Sigmoid colon (tissue), 7 donors: ENCODE measurements around the gene ZBTB5. TPM values are rescaled to one million over a fixed set of nuclear protein-coding genes. Genes with fewer than 3 reads are reported as not detected.
"Not testable (repeated sequence)": the region's sequence is repeated elsewhere in the genome, so short reads cannot be mapped to it uniquely, and the experiment has no call there.

Experiments used
- DNase-seq: peaks from one replicate; pipeline ENCODE4 v3.0.0-alpha.2; 2019
- H3K27ac ChIP-seq, 4 donors: fragments of 200-600 bp; sonication (generic); one replicate each; pipeline ENCODE4 v1.5.1; 2016 to 2019; ENCODE audit warnings: mild to moderate bottlenecking in 1 of 4
- H3K27me3 ChIP-seq, 3 donors: fragments of 200-600 bp; sonication (generic); one replicate each; pipeline ENCODE4 v1.5.1; 2019; ENCODE audit warnings: mild to moderate bottlenecking in 1 of 3
- H3K36me3 ChIP-seq, 4 donors: fragments of 200-600 bp; sonication (generic); one replicate each; pipeline ENCODE4 v1.5.1; 2016 to 2019
- H3K4me1 ChIP-seq, 4 donors: fragments of 200-600 bp; sonication (generic); one replicate each; pipeline ENCODE4 v1.5.1; 2017 to 2019
- H3K4me3 ChIP-seq, 4 donors: fragments of 200-600 bp; sonication (generic); one replicate each; pipeline ENCODE4 v1.5.1; 2017 to 2019; ENCODE audit warnings: mild to moderate bottlenecking in 2 of 4, moderate library complexity in 1 of 4
- H3K9me3 ChIP-seq, 4 donors: fragments of 200-600 bp in 3 of 4; sonication (generic) in 3 of 4; one replicate each; pipeline versions ENCODE4 v1.5.1 to v1.6.1; 2013 to 2019
- EP300 ChIP-seq, 4 donors: sonication (generic); formaldehyde crosslinking; IDR thresholded peaks; one replicate each; pipeline ENCODE4 v1.6.1; 2017; ENCODE audit warnings: antibody characterized with exemption in 4 of 4
- POLR2A ChIP-seq, 2 donors: fragments of 450-650 bp; IDR thresholded peaks; one replicate each; pipeline ENCODE4 v1.6.1; 2016; ENCODE audit warnings: antibody characterized with exemption in 2 of 2, mild to moderate bottlenecking in 2 of 2, moderate library complexity in 2 of 2
- POLR2AphosphoS5 ChIP-seq, 4 donors: sonication (generic); formaldehyde crosslinking; IDR thresholded peaks; one replicate each; pipeline ENCODE4 v1.6.1; 2017; ENCODE audit warnings: antibody characterized with exemption in 4 of 4
- WGBS, 2 donors: extraction: QIAGEN DNeasy Blood & Tissue Kit; methylation state at CpG; one replicate each; pipeline ENCODE4 v1.1.7; 2013; 5-methylcytosine and 5-hydroxymethylcytosine counted together
- intact Hi-C: fragments of 100-400 bp; cut with DNase I; formaldehyde crosslinking; loops from one replicate; pipeline ENCODE4 v1.15.1; 2023
- polyA plus RNA-seq, 3 donors: library from polyadenylated mRNA; stranded (reverse); fragments of 200-250 nt; gene quantifications; one replicate each; pipeline ENCODE4 v1.2.3, GENCODE V29; 2013
- total RNA-seq, 4 donors: library from RNA; depleted of rRNA; stranded (reverse); fragments of >200 nt; gene quantifications; one replicate each; pipeline ENCODE4 v1.1.0, GENCODE V29; 2016
- TF ChIP-seq, protein P1 (sequence below), 4 experiments: fragments of 450-650 bp in 3 of 4; fragments of 200-600 bp in 1 of 4; IDR thresholded peaks; one replicate each; pipeline ENCODE4 v1.5.1; 2016 to 2019; ENCODE audit warnings: antibody characterized with exemption in 4 of 4, mild to moderate bottlenecking in 3 of 4, moderate library complexity in 2 of 4
- donor health status: healthy with polysubstance abuse.
- donor health status: Bipolar disorder and iron deficiency.
- donor health status: healthy.

Gene ZBTB5
- total and polyA plus RNA-seq, 7 donors = 3.6 to 11.1 (median 7.7) TPM

DNA sequence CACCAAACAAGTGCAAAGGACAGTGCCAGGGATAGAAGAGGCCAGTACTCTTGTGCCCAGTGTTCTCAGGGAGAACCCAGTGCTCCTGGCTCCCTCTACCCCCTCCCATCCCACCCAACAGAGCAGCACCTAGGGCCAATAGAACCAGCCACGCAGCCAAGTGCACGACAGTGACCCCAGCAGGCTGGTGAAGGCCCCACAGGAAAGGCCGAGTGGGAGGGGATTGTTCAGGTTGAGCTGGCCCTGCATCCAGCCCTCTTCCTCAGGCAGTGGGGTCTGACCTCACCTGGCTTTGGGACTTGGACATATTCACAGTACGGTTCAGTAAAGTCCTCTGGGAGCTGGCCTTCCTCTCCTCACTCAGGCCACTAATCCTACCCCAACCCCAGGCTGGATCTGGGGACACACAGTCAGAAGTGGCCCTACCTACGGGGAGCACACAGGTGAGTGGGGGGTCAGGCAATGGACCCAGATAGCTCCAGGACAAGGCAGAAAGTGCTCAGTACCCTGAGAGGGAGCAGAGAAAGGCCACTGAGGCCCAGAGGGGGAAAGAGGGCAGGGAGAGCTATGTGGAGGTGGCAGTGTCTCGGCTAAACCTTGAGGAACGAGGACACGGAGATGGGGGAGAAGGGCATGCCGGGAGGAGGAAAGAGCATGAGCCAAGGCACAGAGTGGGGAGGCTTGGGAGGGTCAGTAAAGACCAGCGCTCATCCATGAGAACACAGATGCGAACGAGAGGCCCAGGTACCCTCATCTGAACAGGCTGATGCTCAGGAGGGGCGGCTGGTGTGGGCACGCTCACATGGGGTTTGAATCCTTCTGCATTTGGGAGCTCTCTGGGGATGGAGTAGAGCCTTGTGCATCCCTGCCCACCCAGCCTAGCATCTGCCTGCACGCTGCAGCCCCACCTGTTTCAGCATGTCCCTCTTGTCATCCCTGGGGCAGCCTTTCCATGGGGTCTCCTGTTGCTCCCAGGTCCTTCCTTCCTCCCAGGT lies 46.1 kb upstream of the ZBTB5 start:
- H3K36me3 ChIP-seq = peaks cover 0 to 81% (median 13%) of the 10 kb centered on the region in 4 donors
- WGBS, 2 donors = 88 to 93% methylated on average over 15 of the region's 15 CpGs
- intact Hi-C loops = no loop called here
- no peaks in the 10 kb centered on the region for H3K9me3 ChIP-seq
- no peak overlapping the region for H3K4me3 ChIP-seq
- H3K4me1 ChIP-seq = no peaks in the 10 kb centered on the region
- TF ChIP-seq POLR2AphosphoS5 (IDR thresholded peaks at IDR 0.05) (no peak), EP300 (IDR thresholded peaks at IDR 0.05) (no peak), POLR2A (IDR thresholded peaks at IDR 0.05) (no peak)
- TF ChIP-seq, protein P1, sequence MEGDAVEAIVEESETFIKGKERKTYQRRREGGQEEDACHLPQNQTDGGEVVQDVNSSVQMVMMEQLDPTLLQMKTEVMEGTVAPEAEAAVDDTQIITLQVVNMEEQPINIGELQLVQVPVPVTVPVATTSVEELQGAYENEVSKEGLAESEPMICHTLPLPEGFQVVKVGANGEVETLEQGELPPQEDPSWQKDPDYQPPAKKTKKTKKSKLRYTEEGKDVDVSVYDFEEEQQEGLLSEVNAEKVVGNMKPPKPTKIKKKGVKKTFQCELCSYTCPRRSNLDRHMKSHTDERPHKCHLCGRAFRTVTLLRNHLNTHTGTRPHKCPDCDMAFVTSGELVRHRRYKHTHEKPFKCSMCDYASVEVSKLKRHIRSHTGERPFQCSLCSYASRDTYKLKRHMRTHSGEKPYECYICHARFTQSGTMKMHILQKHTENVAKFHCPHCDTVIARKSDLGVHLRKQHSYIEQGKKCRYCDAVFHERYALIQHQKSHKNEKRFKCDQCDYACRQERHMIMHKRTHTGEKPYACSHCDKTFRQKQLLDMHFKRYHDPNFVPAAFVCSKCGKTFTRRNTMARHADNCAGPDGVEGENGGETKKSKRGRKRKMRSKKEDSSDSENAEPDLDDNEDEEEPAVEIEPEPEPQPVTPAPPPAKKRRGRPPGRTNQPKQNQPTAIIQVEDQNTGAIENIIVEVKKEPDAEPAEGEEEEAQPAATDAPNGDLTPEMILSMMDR (IDR thresholded peaks at IDR 0.05) = no peak
- H3K27me3 ChIP-seq = no peaks in the 10 kb centered on the region
- no peak for DNase-seq
- no peak overlapping the region for H3K27ac ChIP-seq

- H3K27ac ChIP-seq, intact Hi-C loops, H3K9me3 ChIP-seq, H3K4me3 ChIP-seq, H3K4me1 ChIP-seq, H3K27me3 ChIP-seq, DNase-seq: not testable (repeated sequence)
- H3K36me3 ChIP-seq = peaks cover 0 to 76% (median 13%) of the 10 kb centered on the region in 4 donors
- 92% methylated on average over 5 of the region's 5 CpGs for WGBS, 2 donors
Measured at GRCh38 chr9:37510053-37510452, 44.8 kb upstream of the ZBTB5 start.

- intact Hi-C loops = no loop called here
- no peaks in the 10 kb centered on the region for H3K9me3 ChIP-seq
- H3K27me3 ChIP-seq = no peaks in the 10 kb centered on the region
- no peak for TF ChIP-seq EP300 (IDR thresholded peaks at IDR 0.05)
- TF ChIP-seq POLR2A (IDR thresholded peaks at IDR 0.05) = no peak
- no peak for TF ChIP-seq POLR2AphosphoS5 (IDR thresholded peaks at IDR 0.05)
- TF ChIP-seq, protein P1 (IDR thresholded peaks at IDR 0.05) = no peak
- peaks cover 0 to 75% (median 14%) of the 10 kb centered on the region in 4 donors for H3K36me3 ChIP-seq
- 91 to 92% methylated on average over 7 of the region's 7 CpGs for whole genome bisulfite sequencing, 2 donors
- no peak overlapping the region for H3K4me3 ChIP-seq
- no peak overlapping the region for H3K27ac ChIP-seq
- no peak for DNase-seq
- no peaks in the 10 kb centered on the region for H3K4me1 ChIP-seq
Measured at GRCh38 chr9:37509536-37509935, 44.3 kb upstream of the ZBTB5 start.

GRCh38 chr9:37508834-37509206 lies 43.6 kb upstream of the ZBTB5 start:
- Histone ChIP-seq H3K27ac (no peak overlapping the region), H3K27me3 (no peaks in the 10 kb centered on the region), H3K36me3 (peaks cover 0 to 77% (median 17%) of the 10 kb centered on the region in 4 donors), H3K4me1 (no peaks in the 10 kb centered on the region), H3K9me3 (no peaks in the 10 kb centered on the region), H3K4me3 (no peak overlapping the region)
- TF ChIP-seq EP300 (IDR thresholded peaks at IDR 0.05) (no peak), POLR2AphosphoS5 (IDR thresholded peaks at IDR 0.05) (no peak), POLR2A (IDR thresholded peaks at IDR 0.05) (no peak)
- TF ChIP-seq, protein P1 (IDR thresholded peaks at IDR 0.05) = no peak
- WGBS, 2 donors = 91 to 95% methylated on average over 3 of the region's 3 CpGs
- DNase-seq = no peak
- intact Hi-C loops = no loop called here

DNA sequence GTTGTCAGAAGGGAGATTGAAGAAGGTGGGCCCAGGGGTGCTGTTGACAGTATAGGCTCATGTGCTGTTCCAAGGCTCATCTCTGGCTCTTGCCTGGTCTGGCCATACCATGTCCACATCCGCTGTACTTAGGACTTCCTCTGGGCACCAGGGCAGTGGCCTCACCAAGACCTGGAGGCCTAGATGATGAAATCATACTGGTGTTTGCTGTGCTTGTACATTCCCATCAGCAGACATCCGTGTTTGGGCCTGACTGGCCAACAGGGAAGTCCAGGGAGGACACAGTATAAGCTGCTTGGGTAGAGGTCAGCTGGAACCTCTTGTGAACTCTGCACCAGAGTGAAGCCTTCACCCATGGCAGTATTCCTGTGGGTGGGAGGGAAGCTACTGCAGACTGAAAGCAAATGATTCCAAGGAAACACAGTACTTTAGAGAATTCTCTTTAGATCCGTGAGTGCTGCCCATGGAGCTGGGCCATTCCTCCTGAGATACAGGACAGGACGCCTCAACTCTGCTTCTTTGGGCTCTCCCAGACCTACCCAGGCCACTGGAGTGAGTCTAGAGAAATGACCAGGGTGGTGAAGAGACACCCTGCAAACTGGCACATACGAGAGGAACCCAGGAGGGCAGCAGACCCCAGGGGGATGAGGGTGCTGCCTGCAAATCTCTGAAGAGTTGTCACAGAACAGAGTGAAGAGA lies 43.0 kb upstream of the ZBTB5 start:
- Histone ChIP-seq H3K4me1 (no peaks in the 10 kb centered on the region), H3K27me3 (no peaks in the 10 kb centered on the region), H3K27ac (no peak overlapping the region), H3K4me3 (no peak overlapping the region), H3K36me3 (peaks cover 0 to 80% (median 22%) of the 10 kb centered on the region in 4 donors), H3K9me3 (no peaks in the 10 kb centered on the region)
- intact Hi-C loops = no loop called here
- DNase-seq = no peak
- 93% methylated on average over 5 of the region's 5 CpGs for WGBS, 2 donors
- TF ChIP-seq POLR2AphosphoS5 (IDR thresholded peaks at IDR 0.05) (no peak), EP300 (IDR thresholded peaks at IDR 0.05) (no peak), POLR2A (IDR thresholded peaks at IDR 0.05) (no peak)
- TF ChIP-seq, protein P1 (IDR thresholded peaks at IDR 0.05) = no peak
